ENCODE data around the gene PRPF31. TPM values are rescaled to one million over a fixed set of nuclear protein-coding genes. Genes with fewer than 3 reads are reported as not detected.
A peak's percentile ranks its signal among the peaks of the same experiment; 100 is the strongest.

Gene PRPF31
- total and polyA plus RNA-seq, 9 of the 15 experiments (the other 6 are each of a cell fraction or from before 2014, with no cell fraction given) = 5.8 to 92.2 (median 69.2) TPM

GRCh38 chr19:54159352-54160181 is 44.0 kb downstream of the PRPF31 start, which contains the start of gene LENG1 (continued):
- TF ChIP-seq ZBTB40 (IDR thresholded peaks at IDR 0.05) (peak; percentile 86), ZBTB40 (CRISPR knock-in tag; IDR thresholded peaks at IDR 0.05) (no peak; the same call in 1 of the 2 replicates), CHCHD3 (CRISPR knock-in tag; IDR thresholded peaks at IDR 0.05) (no peak), CBX5 (IDR thresholded peaks at IDR 0.05; ENCODE audit: borderline replicate concordance, low read depth) (no peak), NBN (IDR thresholded peaks at IDR 0.05; ENCODE audit: low read depth) (0 out of 2 replicates have a peak, but pooled peaks have one; percentile 29), ZFPM2 (CRISPR knock-in tag; IDR thresholded peaks at IDR 0.05) (no peak), FOXM1 (IDR thresholded peaks at IDR 0.05; ENCODE audit: low read depth) (0 out of 2 replicates have a peak, but pooled peaks have one; percentile 25), FOXM1 (CRISPR knock-in tag; IDR thresholded peaks at IDR 0.05; ENCODE audit: low read depth) (no peak), HMG20B (CRISPR knock-in tag; IDR thresholded peaks at IDR 0.05) (no peak), REST (IDR thresholded peaks at IDR 0.05; ENCODE audit: borderline replicate concordance) (no peak), REST (CRISPR knock-in tag; IDR thresholded peaks at IDR 0.05; ENCODE audit: low read depth) (peak; percentile 69; the same call in 1 of the 2 replicates)
